ENCODE results near the gene CORO2B. TPM values are rescaled to one million over a fixed set of nuclear protein-coding genes. Genes with fewer than 3 reads are reported as not detected.
"Not testable (repeated sequence)": the region's sequence is repeated elsewhere in the genome, so short reads cannot be mapped to it uniquely, and the experiment has no call there.

CORO2B gene
- total RNA-seq, 1 donor from 2014 or later = 11.0 TPM

DNA sequence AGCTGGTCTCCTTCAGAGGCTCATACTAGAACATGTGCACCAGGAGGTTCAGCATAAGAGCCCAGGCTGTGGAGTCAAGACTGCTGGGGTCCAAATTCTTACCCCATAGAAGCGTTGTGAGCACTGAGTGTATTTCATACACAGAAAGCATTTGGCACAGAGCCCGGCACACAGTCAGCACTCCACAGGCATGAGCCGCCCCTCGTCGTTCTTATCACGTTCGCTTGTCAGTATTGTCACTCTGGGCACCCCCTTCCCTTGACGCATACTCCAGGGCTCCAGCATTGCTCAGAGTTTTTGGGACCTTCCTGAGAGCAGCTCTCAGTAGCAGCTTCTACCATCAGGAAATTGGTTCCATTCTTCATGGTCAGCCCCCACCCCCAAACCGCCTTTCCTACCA lies 25.2 kb downstream of the CORO2B start:
- no peak overlapping the region for H3K27ac ChIP-seq
- H3K9me3 ChIP-seq = no peaks in the 10 kb centered on the region
- TF ChIP-seq, protein P1, sequence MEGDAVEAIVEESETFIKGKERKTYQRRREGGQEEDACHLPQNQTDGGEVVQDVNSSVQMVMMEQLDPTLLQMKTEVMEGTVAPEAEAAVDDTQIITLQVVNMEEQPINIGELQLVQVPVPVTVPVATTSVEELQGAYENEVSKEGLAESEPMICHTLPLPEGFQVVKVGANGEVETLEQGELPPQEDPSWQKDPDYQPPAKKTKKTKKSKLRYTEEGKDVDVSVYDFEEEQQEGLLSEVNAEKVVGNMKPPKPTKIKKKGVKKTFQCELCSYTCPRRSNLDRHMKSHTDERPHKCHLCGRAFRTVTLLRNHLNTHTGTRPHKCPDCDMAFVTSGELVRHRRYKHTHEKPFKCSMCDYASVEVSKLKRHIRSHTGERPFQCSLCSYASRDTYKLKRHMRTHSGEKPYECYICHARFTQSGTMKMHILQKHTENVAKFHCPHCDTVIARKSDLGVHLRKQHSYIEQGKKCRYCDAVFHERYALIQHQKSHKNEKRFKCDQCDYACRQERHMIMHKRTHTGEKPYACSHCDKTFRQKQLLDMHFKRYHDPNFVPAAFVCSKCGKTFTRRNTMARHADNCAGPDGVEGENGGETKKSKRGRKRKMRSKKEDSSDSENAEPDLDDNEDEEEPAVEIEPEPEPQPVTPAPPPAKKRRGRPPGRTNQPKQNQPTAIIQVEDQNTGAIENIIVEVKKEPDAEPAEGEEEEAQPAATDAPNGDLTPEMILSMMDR (IDR thresholded peaks at IDR 0.05) = no peak
- no peak overlapping the region for H3K4me3 ChIP-seq
- intact Hi-C loops (cut with DNase I) = no loop called here
- peaks cover 13 to 14% of the 10 kb centered on the region in 2 donors for H3K4me1 ChIP-seq
- H3K27me3 ChIP-seq = no peaks in the 10 kb centered on the region
- no peak for DNase-seq (ENCODE audit: low spot score in 2 of 2)
- H3K36me3 ChIP-seq = no peaks in the 10 kb centered on the region

DNA sequence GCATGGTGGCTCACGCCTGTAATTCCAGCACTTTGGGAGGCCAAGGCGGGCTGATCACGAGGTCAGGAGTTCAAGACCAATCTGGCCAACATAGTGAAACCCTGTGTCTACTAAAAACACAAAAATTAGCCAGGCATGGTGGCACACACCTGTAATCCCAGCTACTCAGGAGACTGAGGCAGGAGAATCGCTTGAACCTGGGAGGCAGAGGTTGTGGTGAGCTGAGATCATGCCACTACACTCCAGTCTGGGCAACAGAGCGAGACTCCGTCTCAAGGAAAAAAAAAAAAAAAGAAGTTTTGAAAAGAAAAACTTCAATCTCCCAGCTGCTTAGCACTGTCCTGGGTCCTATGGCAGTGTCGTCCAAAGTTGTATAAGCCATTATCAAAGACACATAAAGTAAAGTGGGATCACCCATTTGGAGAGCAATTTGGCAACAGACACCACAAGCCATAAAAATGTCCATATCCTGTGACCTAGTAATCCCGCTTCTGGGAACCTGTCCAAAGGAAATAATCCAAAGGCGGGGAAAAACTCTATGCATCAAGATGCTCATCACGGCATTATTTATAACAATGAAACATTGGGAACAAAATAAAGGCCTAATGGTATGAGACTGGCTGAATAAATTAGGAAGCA lies 26.2 kb downstream of the CORO2B start:
- H3K36me3 ChIP-seq; H3K9me3 ChIP-seq; H3K27ac ChIP-seq; H3K27me3 ChIP-seq; DNase-seq (ENCODE audit: low spot score in 2 of 2); H3K4me3 ChIP-seq; intact Hi-C loops (cut with DNase I): not testable (repeated sequence)
- peaks cover 15 to 24% of the 10 kb centered on the region in 2 donors for H3K4me1 ChIP-seq

DNA sequence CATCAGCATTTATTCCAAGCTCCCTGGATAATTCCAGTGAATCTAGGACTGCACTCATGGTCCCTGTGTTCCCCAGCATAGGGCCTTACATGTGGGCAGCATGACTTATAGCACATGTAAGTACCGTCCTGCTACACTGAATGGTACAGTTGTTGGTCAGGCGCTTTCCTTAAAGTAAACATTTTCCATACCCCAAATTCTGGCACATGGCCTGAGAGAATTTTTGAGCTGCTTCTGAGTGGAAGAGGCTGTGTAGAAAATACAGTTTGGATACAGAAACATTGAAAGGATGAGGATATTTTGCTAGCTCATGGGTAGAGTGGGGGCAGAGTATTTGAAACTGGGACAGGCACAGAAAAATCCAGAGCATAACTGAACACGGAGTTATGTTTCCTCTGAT lies 27.6 kb downstream of the CORO2B start:
- intact Hi-C loops (cut with DNase I) = no loop called here
- Histone ChIP-seq H3K36me3 (no peaks in the 10 kb centered on the region), H3K4me3 (no peak overlapping the region), H3K27me3 (no peaks in the 10 kb centered on the region), H3K27ac (no peak overlapping the region), H3K4me1 (peaks cover 15 to 27% of the 10 kb centered on the region in 2 donors), H3K9me3 (no peaks in the 10 kb centered on the region)
- TF ChIP-seq, protein P1 (IDR thresholded peaks at IDR 0.05) = no peak
- DNase-seq (ENCODE audit: low spot score in 2 of 2) = no peak

DNA sequence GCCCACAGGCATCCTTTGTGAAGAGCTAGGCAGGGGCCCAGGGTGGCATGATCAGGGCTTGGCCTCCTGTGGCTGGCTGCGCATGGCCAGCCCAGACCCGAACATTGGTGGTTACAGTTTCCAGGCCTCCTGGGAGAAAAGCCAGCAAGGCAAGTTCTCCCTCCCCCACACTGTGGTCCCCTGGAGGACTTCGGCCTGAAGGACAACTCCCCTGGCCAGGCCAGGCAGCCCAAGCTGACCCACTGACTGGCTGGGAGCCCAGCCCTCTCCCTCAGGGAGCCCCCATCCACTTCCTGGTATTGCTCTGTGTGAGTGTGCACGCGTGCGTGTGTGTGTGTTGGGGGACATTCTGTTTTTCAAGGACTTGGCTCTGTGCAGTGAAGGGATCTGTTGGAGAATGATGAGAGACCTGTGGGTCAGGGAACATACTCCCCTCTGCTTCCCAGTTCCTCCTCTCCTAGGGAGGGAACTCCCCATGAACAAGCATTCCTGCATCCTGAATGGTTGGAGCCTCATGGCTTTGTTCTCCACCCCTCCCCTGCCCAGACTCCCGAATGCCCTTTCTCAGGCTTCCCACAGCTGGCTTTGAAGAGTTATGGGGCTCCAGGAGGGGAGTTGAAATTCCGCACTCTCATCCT lies 29.5 kb downstream of the CORO2B start:
- Histone ChIP-seq H3K4me1 (peaks cover 15 to 27% of the 10 kb centered on the region in 2 donors), H3K36me3 (no peaks in the 10 kb centered on the region)
- peak; percentile 28 to 88 for DNase-seq (ENCODE audit: low spot score in 2 of 2)

DNA sequence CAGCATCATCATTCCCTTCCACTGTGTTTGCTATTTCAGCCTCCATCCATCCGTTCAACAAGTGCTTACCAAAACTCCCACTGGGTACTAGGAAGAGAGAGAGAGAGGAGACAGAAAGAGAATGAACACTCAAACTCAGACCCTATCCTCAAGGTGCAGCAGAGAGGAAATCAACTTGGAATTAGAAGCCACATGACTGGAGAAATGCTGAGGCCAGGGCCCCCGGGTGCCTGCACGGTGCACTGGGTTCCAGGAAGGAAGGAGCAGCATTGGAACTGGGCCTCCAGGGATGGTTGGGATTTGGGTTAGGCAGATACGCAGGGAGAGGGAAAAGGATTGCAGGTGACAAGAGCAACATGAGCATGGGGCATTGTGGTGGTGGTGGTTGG lies 30.0 kb downstream of the CORO2B start:
- H3K27me3 ChIP-seq = no peaks in the 10 kb centered on the region
- no peak for DNase-seq (ENCODE audit: low spot score in 2 of 2)
- H3K4me1 ChIP-seq = peaks cover 15 to 27% of the 10 kb centered on the region in 2 donors
- H3K27ac ChIP-seq = peak overlapping the region; percentile 74 to 80
- H3K4me3 ChIP-seq = no peak overlapping the region
- intact Hi-C loops (cut with DNase I) = loop anchor here (2.0 kb wide), 2 partner anchors 18 to 30 kb away; partner anchors contain the start of gene CORO2B
- TF ChIP-seq, protein P1 (IDR thresholded peaks at IDR 0.05) = no peak
- H3K36me3 ChIP-seq = no peaks in the 10 kb centered on the region
- H3K9me3 ChIP-seq = no peaks in the 10 kb centered on the region

More for the DNA sequence above, 29.5 kb downstream of the CORO2B start:
- intact Hi-C loops (cut with DNase I) = loop anchor here (2.0 kb wide), 2 partner anchors 18 to 30 kb away; partner anchors contain the start of gene CORO2B
- Histone ChIP-seq H3K4me3 (no peak overlapping the region), H3K27me3 (no peaks in the 10 kb centered on the region), H3K27ac (peak overlapping the region; percentile 74 to 80), H3K9me3 (no peaks in the 10 kb centered on the region)
- TF ChIP-seq, protein P1 (IDR thresholded peaks at IDR 0.05) = no peak

DNA sequence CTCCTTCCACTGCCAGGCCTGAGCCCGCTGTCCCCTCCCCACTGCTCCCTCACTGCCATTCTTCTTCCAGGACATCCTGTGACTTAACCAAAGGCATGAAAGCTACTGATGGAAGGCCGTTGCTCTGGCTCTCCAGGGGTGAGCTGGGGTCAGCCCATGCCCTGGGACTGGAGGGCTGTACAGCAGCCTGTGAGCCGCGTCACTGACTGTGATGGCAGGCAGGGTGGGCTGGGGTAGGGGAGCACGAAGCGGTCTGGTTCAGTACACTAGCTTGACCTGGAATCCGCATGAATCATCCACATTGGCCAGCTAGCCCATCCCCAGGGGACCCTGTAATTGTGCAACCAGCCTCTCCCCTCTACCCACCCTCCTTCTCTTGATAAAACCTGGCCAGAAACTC lies 30.8 kb downstream of the CORO2B start:
- no peaks in the 10 kb centered on the region for H3K27me3 ChIP-seq
- peak; percentile 46 to 94 for DNase-seq (ENCODE audit: low spot score in 2 of 2)
- intact Hi-C loops (cut with DNase I) = loop anchor here (2.0 kb wide), 2 partner anchors 19 to 31 kb away; partner anchors contain the start of gene CORO2B
- H3K4me1 ChIP-seq = peaks cover 15 to 27% of the 10 kb centered on the region in 2 donors
- H3K4me3 ChIP-seq = no peak overlapping the region
- H3K27ac ChIP-seq = peak overlapping the region; percentile 74 to 80
- H3K9me3 ChIP-seq = no peaks in the 10 kb centered on the region
- H3K36me3 ChIP-seq = no peaks in the 10 kb centered on the region
- TF ChIP-seq, protein P1 (IDR thresholded peaks at IDR 0.05) = no peak

Data from ascending aorta (tissue), 2 donors.